Inflammatory macrophage treated with lipopolysaccharide for 1 hour (primary cell): ENCODE measurements around the gene ERN2.
"Not testable (repeated sequence)": the region's sequence is repeated elsewhere in the genome, so short reads cannot be mapped to it uniquely, and the experiment has no call there.

Source experiments
- DNase-seq, 2 donors: peaks; one replicate each; pipeline ENCODE4 v3.0.0-alpha.2; 2020 to 2022

The ERN2 gene

GRCh38 chr16:23712976-23713375, at the start of gene ERN2:
ERN2 (minus strand) TSS chr16:23713222; CDS start chr16:23713187, 35 bp downstream.
- no peak for DNase-seq

- no peak for DNase-seq
Observed at GRCh38 chr16:23757937-23758619, 45.1 kb upstream of the ERN2 start.

GRCh38 chr16:23757116-23757515, 44.1 kb upstream of the ERN2 start:
- DNase-seq: no peak

GRCh38 chr16:23755484-23755809, 42.4 kb upstream of the ERN2 start:
- no peak for DNase-seq

GRCh38 chr16:23754594-23755483, 41.8 kb upstream of the ERN2 start, which contains the start of gene CHP2:
CHP2 (plus strand) TSS chr16:23755026; CDS start chr16:23755050, 24 bp downstream.
- DNase-seq: no peak

GRCh38 chr16:23753908-23754593, 41.0 kb upstream of the ERN2 start:
- DNase-seq: no peak

GRCh38 chr16:23751053-23751452, 38.0 kb upstream of the ERN2 start:
- not testable (repeated sequence) for DNase-seq

- DNase-seq: no peak
Observed at GRCh38 chr16:23748630-23749029, 35.6 kb upstream of the ERN2 start.

- DNase-seq: no peak
Observed at GRCh38 chr16:23745263-23745662, 32.2 kb upstream of the ERN2 start.

- no peak for DNase-seq
Observed at GRCh38 chr16:23742766-23743165, 29.7 kb upstream of the ERN2 start.

GRCh38 chr16:23741675-23742303, 28.8 kb upstream of the ERN2 start:
- DNase-seq: no peak

- DNase-seq: no peak
Observed at GRCh38 chr16:23739516-23739915, 26.5 kb upstream of the ERN2 start.

GRCh38 chr16:23737423-23738028, 24.5 kb upstream of the ERN2 start:
- not testable (repeated sequence) for DNase-seq

- no peak for DNase-seq
Observed at GRCh38 chr16:23734176-23734893, 21.3 kb upstream of the ERN2 start.

- DNase-seq: no peak
Observed at GRCh38 chr16:23729503-23730424, 16.7 kb upstream of the ERN2 start.

- no peak for DNase-seq
Observed at GRCh38 chr16:23728112-23728477, 15.1 kb upstream of the ERN2 start.

GRCh38 chr16:23726710-23727109, 13.7 kb upstream of the ERN2 start:
- DNase-seq: no peak

- DNase-seq: no peak
Observed at GRCh38 chr16:23724785-23725131, 11.7 kb upstream of the ERN2 start.

GRCh38 chr16:23724096-23724784, 11.2 kb upstream of the ERN2 start:
- DNase-seq: no peak

- not testable (repeated sequence) for DNase-seq
Observed at GRCh38 chr16:23722613-23723240, 9.7 kb upstream of the ERN2 start.
